Gastrocnemius medialis (tissue), 4 donors: ENCODE results near the gene PLD1. TPM values are rescaled to one million over a fixed set of nuclear protein-coding genes. Genes with fewer than 3 reads are reported as not detected.

Experiments
- ATAC-seq, 2 donors: fragments of 150-250 bp; one replicate each; pipeline ENCODE4 v1.9.1; 2016
- DNase-seq, 2 donors: peaks; one replicate each; pipeline ENCODE4 v3.0.0-alpha.2; 2019
- H3K27ac ChIP-seq, 4 donors: fragments of 200-600 bp; sonication (generic); 1 replicate in 1 of 4; 2 replicates in 3 of 4; pipeline ENCODE4 v1.5.1; 2016 to 2018; ENCODE audit warnings: mild to moderate bottlenecking in 2 of 4, moderate library complexity in 1 of 4
- H3K27me3 ChIP-seq, 3 donors: fragments of 200-600 bp; sonication (generic) in 2 of 3; 1 replicate in 1 of 3; 2 replicates in 2 of 3; pipeline versions ENCODE4 v1.5.1 to v1.6.0; 2016 to 2019; ENCODE audit warnings: mild to moderate bottlenecking in 1 of 3, moderate library complexity in 1 of 3
- H3K36me3 ChIP-seq, 2 donors: fragments of 200-600 bp; sonication (generic) in 1 of 2; one replicate each; pipeline ENCODE4 v1.5.1; 2017 to 2018
- H3K4me1 ChIP-seq, 2 donors: fragments of 200-600 bp; sonication (generic) in 1 of 2; one replicate each; pipeline ENCODE4 v1.5.1; 2016 to 2017; ENCODE audit warnings: mild to moderate bottlenecking in 2 of 2
- H3K4me3 ChIP-seq, 4 donors: fragments of 200-600 bp; sonication (generic) in 3 of 4; 1 replicate in 1 of 4; 2 replicates in 3 of 4; pipeline ENCODE4 v1.5.1; 2016 to 2019; ENCODE audit warnings: mild to moderate bottlenecking in 2 of 4
- H3K9me3 ChIP-seq, 3 donors: fragments of 200-600 bp; sonication (generic) in 2 of 3; 1 replicate in 1 of 3; 2 replicates in 2 of 3; pipeline ENCODE4 v1.5.1; 2016 to 2019
- POLR2A ChIP-seq, 2 donors: fragments of 450-650 bp; IDR thresholded peaks; one replicate each; pipeline ENCODE4 v1.6.1; 2017; ENCODE audit warnings: antibody characterized with exemption in 2 of 2, mild to moderate bottlenecking in 2 of 2, moderate library complexity in 2 of 2
- in situ Hi-C, 4 donors: fragments of 200-750 bp; cut with MboI; loops; one replicate each; pipeline versions ENCODE4 v1.15.0 to v1.8.0; 2017; ENCODE audit warnings: low sequenced_read_pairs in 4 of 4
- intact Hi-C: fragments of 100-400 bp; cut with DNase I; formaldehyde crosslinking; loops from one replicate; pipeline ENCODE4 v1.15.1; 2023; ENCODE audit warnings: low total_unique reads
- total RNA-seq, 4 donors: library from RNA; depleted of rRNA; stranded (reverse); fragments of >200 nt; gene quantifications; one replicate each; pipeline versions ENCODE4 v1.1.0 to v1.2.3, GENCODE V29; 2016
- TF ChIP-seq, protein P1 (sequence below), 5 experiments: fragments of 450-650 bp in 3 of 5; fragments of 200-600 bp in 2 of 5; sonication (generic) in 2 of 5; IDR thresholded peaks in 4 of 5; conservative IDR thresholded peaks in 1 of 5; 1 replicate in 4 of 5; 2 replicates in 1 of 5; pipeline ENCODE4 v1.5.1; 2016 to 2019; ENCODE audit warnings: antibody characterized with exemption in 5 of 5, mild to moderate bottlenecking in 3 of 5, moderate library complexity in 3 of 5

The PLD1 gene
- total RNA-seq, 4 donors from 2014 or later = 1.9 to 5.6 (median 4.6) TPM

- H3K36me3 ChIP-seq = no peaks in the 10 kb centered on the region
- H3K9me3 ChIP-seq = no peaks in the 10 kb centered on the region
- ATAC-seq = no peak
- TF ChIP-seq, protein P1, sequence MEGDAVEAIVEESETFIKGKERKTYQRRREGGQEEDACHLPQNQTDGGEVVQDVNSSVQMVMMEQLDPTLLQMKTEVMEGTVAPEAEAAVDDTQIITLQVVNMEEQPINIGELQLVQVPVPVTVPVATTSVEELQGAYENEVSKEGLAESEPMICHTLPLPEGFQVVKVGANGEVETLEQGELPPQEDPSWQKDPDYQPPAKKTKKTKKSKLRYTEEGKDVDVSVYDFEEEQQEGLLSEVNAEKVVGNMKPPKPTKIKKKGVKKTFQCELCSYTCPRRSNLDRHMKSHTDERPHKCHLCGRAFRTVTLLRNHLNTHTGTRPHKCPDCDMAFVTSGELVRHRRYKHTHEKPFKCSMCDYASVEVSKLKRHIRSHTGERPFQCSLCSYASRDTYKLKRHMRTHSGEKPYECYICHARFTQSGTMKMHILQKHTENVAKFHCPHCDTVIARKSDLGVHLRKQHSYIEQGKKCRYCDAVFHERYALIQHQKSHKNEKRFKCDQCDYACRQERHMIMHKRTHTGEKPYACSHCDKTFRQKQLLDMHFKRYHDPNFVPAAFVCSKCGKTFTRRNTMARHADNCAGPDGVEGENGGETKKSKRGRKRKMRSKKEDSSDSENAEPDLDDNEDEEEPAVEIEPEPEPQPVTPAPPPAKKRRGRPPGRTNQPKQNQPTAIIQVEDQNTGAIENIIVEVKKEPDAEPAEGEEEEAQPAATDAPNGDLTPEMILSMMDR (IDR thresholded peaks at IDR 0.05 in 4 of 5, conservative IDR thresholded peaks at IDR 0.05 in 1 of 5) = no peak
- no peak for TF ChIP-seq POLR2A (IDR thresholded peaks at IDR 0.05)
- intact Hi-C loops = no loop called here
- DNase-seq = no peak
- H3K4me1 ChIP-seq = peaks cover 0 to under 1% of the 10 kb centered on the region in 2 donors
- H3K27me3 ChIP-seq = no peaks in the 10 kb centered on the region
- H3K4me3 ChIP-seq = no peak overlapping the region
- H3K27ac ChIP-seq = peak overlapping the region in 3 of 4 donors; percentile 45 to 65 (median 56)
- in situ Hi-C loops = no loop called here
Observed at GRCh38 chr3:171824116-171824515, 13.8 kb upstream of the PLD1 start.

DNA sequence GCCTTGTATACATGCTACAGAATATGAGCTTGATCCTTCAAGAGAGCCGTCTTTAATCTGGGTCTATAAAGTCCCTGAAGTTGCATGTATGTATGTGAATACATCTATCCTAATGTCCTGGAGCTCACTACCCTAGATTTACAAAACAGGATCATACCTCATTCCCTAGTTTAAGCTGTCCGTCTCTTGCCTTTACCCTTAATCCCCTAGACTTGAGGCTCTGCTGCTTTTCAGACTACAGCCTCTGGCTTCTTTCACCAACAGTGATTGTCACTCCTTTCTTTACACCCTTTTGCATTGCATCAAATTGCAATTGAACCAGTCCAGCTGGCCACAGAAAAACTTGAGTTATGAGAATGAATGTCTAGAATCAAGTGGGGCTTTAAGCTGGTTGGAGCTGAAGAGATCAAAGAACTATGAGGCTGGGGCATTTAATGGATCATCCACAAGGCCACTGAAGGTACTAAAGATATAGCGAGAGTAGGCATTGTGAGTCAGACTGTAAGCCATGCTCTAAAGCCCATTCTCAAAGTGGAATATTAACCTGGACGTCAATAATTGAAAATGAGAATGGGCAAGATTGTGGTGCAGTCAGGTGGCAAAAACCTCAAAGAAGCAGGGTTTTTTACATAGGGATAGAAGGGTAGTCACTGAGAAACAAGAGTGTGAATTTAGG is 12.3 kb upstream of the PLD1 start:
- H3K9me3 ChIP-seq = no peaks in the 10 kb centered on the region
- intact Hi-C loops (no loop called here), in situ Hi-C loops (no loop called here)
- DNase-seq (no peak), ATAC-seq (no peak)
- H3K27ac ChIP-seq = no peak overlapping the region
- no peaks in the 10 kb centered on the region for H3K36me3 ChIP-seq
- H3K27me3 ChIP-seq = no peaks in the 10 kb centered on the region
- H3K4me3 ChIP-seq = no peak overlapping the region
- no peaks in the 10 kb centered on the region for H3K4me1 ChIP-seq
- TF ChIP-seq, protein P1 (IDR thresholded peaks at IDR 0.05 in 4 of 5, conservative IDR thresholded peaks at IDR 0.05 in 1 of 5) = no peak
- no peak for TF ChIP-seq POLR2A (IDR thresholded peaks at IDR 0.05)

DNA sequence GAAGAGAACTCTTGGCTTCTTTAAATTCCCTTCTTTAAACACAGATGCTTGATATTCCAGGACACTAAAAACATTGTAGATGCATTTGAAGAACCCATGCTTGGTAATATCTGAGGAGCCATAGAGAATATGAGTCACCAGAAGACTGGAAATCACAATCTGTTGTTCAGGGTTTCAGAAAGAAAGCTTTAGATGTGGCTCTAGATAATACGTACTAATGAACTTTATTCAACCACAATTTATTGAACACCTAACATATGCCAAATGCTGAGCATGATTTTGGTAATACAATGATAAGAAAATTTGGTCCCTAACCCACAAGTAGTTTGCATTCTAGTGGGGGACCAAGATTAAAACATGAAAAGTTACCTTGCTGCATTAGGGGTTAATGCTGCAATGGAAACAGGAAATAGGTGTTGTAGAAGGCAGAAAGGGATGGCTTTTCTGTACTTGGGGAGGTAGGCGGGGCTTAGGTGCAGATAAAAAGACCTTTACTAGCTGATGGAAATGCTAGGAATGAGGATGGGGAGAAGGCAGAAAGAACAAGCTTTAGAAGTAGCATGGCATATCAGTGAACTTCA is 11.6 kb upstream of the PLD1 start:
- no peak overlapping the region for H3K4me3 ChIP-seq
- TF ChIP-seq, protein P1 (IDR thresholded peaks at IDR 0.05 in 4 of 5, conservative IDR thresholded peaks at IDR 0.05 in 1 of 5) = no peak
- no peak for TF ChIP-seq POLR2A (IDR thresholded peaks at IDR 0.05)
- no peaks in the 10 kb centered on the region for H3K36me3 ChIP-seq
- H3K27ac ChIP-seq = no peak overlapping the region
- H3K9me3 ChIP-seq = no peaks in the 10 kb centered on the region
- H3K4me1 ChIP-seq = no peaks in the 10 kb centered on the region
- DNase-seq (no peak), ATAC-seq (no peak)
- H3K27me3 ChIP-seq = no peaks in the 10 kb centered on the region
- in situ Hi-C loops (no loop called here), intact Hi-C loops (no loop called here)

DNA sequence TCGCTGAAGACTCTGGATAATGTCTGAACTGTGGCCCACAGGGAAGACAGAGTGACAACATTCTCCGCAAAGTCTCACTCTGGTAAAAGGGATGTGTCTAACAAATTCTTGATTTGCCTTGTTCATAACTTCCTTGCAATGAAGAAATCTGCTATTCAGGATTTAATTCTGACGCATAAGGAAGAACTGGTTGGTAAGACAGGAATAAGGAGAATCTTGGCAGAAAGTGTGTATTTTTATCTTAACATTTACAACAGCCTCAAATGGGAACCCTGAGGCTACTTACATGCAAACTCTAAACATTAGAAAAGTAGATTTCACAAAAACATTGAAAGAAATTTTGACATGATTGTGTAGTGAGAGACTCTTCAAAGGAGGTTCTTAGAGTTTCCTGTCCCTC is 10.8 kb upstream of the PLD1 start:
- no peak for DNase-seq
- intact Hi-C loops = no loop called here
- Histone ChIP-seq H3K4me3 (no peak overlapping the region), H3K9me3 (no peaks in the 10 kb centered on the region), H3K27me3 (no peaks in the 10 kb centered on the region), H3K4me1 (no peaks in the 10 kb centered on the region), H3K27ac (no peak overlapping the region), H3K36me3 (no peaks in the 10 kb centered on the region)
- in situ Hi-C loops = no loop called here
- no peak for ATAC-seq
- no peak for TF ChIP-seq POLR2A (IDR thresholded peaks at IDR 0.05)

GRCh38 chr3:171817074-171817800 is 7.0 kb upstream of the PLD1 start:
- DNase-seq (no peak), ATAC-seq (no peak)
- no peaks in the 10 kb centered on the region for H3K4me1 ChIP-seq
- no peaks in the 10 kb centered on the region for H3K36me3 ChIP-seq
- in situ Hi-C loops (no loop called here), intact Hi-C loops (no loop called here)
- no peaks in the 10 kb centered on the region for H3K9me3 ChIP-seq
- H3K27ac ChIP-seq = no peak overlapping the region
- H3K4me3 ChIP-seq = no peak overlapping the region
- no peak for TF ChIP-seq POLR2A (IDR thresholded peaks at IDR 0.05)
- H3K27me3 ChIP-seq = no peaks in the 10 kb centered on the region
